ENCODE results near the gene MCTP2.

Gene MCTP2

GRCh38 chr15:94306700-94307650 lies 75.6 kb downstream of the MCTP2 start:
- DNase-seq (ENCODE audit: low read depth): peak; percentile 73

GRCh38 chr15:94312946-94313345 lies 81.6 kb downstream of the MCTP2 start:
- DNase-seq (ENCODE audit: low read depth): no peak
- H3K4me3 ChIP-seq (ENCODE audit: low read length): no peak overlapping the region
- TF ChIP-seq, protein P1, sequence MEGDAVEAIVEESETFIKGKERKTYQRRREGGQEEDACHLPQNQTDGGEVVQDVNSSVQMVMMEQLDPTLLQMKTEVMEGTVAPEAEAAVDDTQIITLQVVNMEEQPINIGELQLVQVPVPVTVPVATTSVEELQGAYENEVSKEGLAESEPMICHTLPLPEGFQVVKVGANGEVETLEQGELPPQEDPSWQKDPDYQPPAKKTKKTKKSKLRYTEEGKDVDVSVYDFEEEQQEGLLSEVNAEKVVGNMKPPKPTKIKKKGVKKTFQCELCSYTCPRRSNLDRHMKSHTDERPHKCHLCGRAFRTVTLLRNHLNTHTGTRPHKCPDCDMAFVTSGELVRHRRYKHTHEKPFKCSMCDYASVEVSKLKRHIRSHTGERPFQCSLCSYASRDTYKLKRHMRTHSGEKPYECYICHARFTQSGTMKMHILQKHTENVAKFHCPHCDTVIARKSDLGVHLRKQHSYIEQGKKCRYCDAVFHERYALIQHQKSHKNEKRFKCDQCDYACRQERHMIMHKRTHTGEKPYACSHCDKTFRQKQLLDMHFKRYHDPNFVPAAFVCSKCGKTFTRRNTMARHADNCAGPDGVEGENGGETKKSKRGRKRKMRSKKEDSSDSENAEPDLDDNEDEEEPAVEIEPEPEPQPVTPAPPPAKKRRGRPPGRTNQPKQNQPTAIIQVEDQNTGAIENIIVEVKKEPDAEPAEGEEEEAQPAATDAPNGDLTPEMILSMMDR (IDR thresholded peaks at IDR 0.05; ENCODE audit: insufficient read depth, low read depth, low read length, missing control alignments): no peak

More at GRCh38 chr15:94306700-94307650, 75.6 kb downstream of the MCTP2 start:
- H3K4me3 ChIP-seq (ENCODE audit: low read length): no peak overlapping the region
- TF ChIP-seq, protein P1 (IDR thresholded peaks at IDR 0.05; ENCODE audit: insufficient read depth, low read depth, low read length, missing control alignments): no peak

GRCh38 chr15:94314639-94315038 lies 83.3 kb downstream of the MCTP2 start:
- no peak overlapping the region for H3K4me3 ChIP-seq (ENCODE audit: low read length)
- DNase-seq (ENCODE audit: low read depth): no peak
- TF ChIP-seq, protein P1 (IDR thresholded peaks at IDR 0.05; ENCODE audit: insufficient read depth, low read depth, low read length, missing control alignments): no peak

- H3K4me3 ChIP-seq (ENCODE audit: low read length): no peak overlapping the region
- TF ChIP-seq, protein P1 (IDR thresholded peaks at IDR 0.05; ENCODE audit: insufficient read depth, low read depth, low read length, missing control alignments): no peak
- no peak for DNase-seq (ENCODE audit: low read depth)
Measured at GRCh38 chr15:94317211-94317610, 85.8 kb downstream of the MCTP2 start.

DNA sequence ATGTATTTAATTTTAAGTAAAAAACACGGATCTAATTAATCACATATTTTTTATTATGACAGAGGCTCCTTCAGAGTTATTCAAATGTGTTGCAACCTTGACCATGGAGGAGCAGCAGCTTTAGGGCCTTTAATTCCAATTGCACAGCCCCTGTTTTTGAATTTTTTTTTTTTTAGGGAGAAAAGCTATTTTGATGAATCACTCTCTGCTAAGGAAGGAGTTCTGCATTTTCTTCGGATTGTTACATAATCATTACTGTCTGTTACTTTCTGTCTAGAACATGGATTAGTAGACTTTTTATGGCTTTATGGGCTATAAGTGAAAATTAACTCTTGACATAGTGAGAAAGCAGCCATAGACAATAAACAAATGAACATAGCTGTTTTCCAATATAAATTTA lies 90.8 kb downstream of the MCTP2 start:
- no peak for DNase-seq (ENCODE audit: low read depth)
- H3K4me3 ChIP-seq (ENCODE audit: low read length): no peak overlapping the region
- TF ChIP-seq, protein P1 (IDR thresholded peaks at IDR 0.05; ENCODE audit: insufficient read depth, low read depth, low read length, missing control alignments): no peak

- TF ChIP-seq, protein P1 (IDR thresholded peaks at IDR 0.05; ENCODE audit: insufficient read depth, low read depth, low read length, missing control alignments): no peak
- no peak overlapping the region for H3K4me3 ChIP-seq (ENCODE audit: low read length)
- no peak for DNase-seq (ENCODE audit: low read depth)
Measured at GRCh38 chr15:94323076-94323475, 91.7 kb downstream of the MCTP2 start.

All from epithelial cell of esophagus (primary cell).